Measurements from ENCODE around the gene CXXC5.

- no peak for TF ChIP-seq EZH2 (IDR thresholded peaks at IDR 0.05; ENCODE audit: borderline replicate concordance, insufficient read depth, low read length, poor library complexity, severe bottlenecking)
- TF ChIP-seq POLR2AphosphoS5 (IDR thresholded peaks at IDR 0.05), result no peak
- no peak for TF ChIP-seq MXI1 (conservative IDR thresholded peaks at IDR 0.05; ENCODE audit: poor library complexity, severe bottlenecking)
- no peak for TF ChIP-seq REST (IDR thresholded peaks at IDR 0.05; ENCODE audit: borderline replicate concordance)
- TF ChIP-seq CTCF (IDR thresholded peaks at IDR 0.05; ENCODE audit: poor library complexity, severe bottlenecking), result no peak
These were observed 17.5 kb downstream of the CXXC5 start for GRCh38 chr5:139665626-139666025.

Data from neural cell (in vitro differentiated cells).